Measurements from ENCODE around the gene NEUROD4. TPM values are rescaled to one million over a fixed set of nuclear protein-coding genes. Genes with fewer than 3 reads are reported as not detected.

The NEUROD4 gene
- total RNA-seq, 4 donors from 2014 or later: not detected

DNA sequence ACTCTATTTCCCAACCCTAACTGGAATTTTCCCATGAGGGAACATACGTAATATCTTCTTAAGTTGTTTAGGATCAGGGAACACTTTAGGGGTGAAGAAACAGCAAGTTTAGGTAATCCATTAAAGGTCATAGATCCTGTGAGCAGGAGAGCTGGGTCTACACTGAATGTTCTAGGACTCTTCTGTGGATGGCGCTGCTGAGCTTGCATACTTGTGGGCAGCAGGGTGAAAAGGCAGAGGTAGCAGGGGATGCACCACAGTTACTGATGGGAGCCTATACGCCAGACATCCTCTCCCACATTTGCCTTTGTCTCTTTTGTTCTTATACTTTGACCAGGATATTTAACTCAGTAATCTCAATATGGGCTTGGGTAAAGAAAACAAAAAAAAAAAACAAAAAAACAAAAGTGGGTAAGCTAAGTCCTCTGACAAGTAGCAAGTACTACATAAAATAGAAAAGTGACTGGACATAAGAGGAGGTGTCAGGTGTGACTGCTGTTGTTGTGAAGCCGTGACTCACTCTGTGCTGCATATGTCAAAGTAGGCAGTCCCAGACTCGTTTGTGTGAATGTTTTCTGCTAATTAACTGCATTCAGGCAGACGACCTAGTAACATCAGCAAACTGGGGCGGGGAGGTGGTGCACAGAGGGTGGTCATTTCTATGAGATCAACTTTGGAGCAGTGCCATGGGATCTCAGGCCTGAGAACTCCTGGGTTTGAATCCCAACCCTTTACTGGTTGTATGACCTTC lies 31.6 kb downstream of the NEUROD4 start:
- no peak overlapping the region for H3K4me3 ChIP-seq
- no peaks in the 10 kb centered on the region for H3K27me3 ChIP-seq
- H3K9me3 ChIP-seq: no peaks in the 10 kb centered on the region
- H3K27ac ChIP-seq: no peak overlapping the region
- DNase-seq: no peak
- no peaks in the 10 kb centered on the region for H3K36me3 ChIP-seq
- TF ChIP-seq CTCF (IDR thresholded peaks at IDR 0.05): no peak
- TF ChIP-seq POLR2A (IDR thresholded peaks at IDR 0.05): no peak
- H3K4me1 ChIP-seq: no peaks in the 10 kb centered on the region

GRCh38 chr12:55057481-55057880 lies 37.7 kb downstream of the NEUROD4 start:
- H3K4me1 ChIP-seq: no peaks in the 10 kb centered on the region
- no peak for DNase-seq
- no peaks in the 10 kb centered on the region for H3K27me3 ChIP-seq
- TF ChIP-seq CTCF (IDR thresholded peaks at IDR 0.05): no peak
- TF ChIP-seq POLR2A (IDR thresholded peaks at IDR 0.05): no peak
- H3K9me3 ChIP-seq: no peaks in the 10 kb centered on the region
- H3K36me3 ChIP-seq: no peaks in the 10 kb centered on the region
- no peak overlapping the region for H3K4me3 ChIP-seq
- no peak overlapping the region for H3K27ac ChIP-seq

GRCh38 chr12:55058082-55058481 lies 38.3 kb downstream of the NEUROD4 start:
- Histone ChIP-seq H3K4me3 (no peak overlapping the region), H3K4me1 (no peaks in the 10 kb centered on the region), H3K36me3 (no peaks in the 10 kb centered on the region), H3K27me3 (no peaks in the 10 kb centered on the region), H3K9me3 (no peaks in the 10 kb centered on the region), H3K27ac (no peak overlapping the region)
- TF ChIP-seq CTCF (IDR thresholded peaks at IDR 0.05) (no peak), POLR2A (IDR thresholded peaks at IDR 0.05) (no peak)
- no peak for DNase-seq

DNA sequence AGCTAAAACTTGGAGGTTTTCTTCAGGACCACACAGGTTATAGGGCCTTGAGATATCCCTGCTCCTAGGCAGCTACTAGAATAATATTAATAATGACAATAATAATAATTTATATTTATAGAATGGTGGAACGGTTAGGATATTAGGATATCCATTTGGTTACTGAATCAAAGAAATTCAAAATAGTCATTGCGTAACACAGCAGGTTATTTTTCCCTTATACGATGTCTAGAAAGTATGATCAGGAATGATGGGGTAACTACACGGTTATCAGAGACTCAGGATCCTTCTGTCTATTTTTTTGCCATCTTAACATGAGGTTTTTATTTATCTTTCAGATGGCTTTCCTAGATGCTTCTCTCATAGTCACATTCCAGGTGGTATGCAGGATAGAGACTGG lies 39.0 kb downstream of the NEUROD4 start:
- Histone ChIP-seq H3K27me3 (no peaks in the 10 kb centered on the region), H3K4me1 (no peaks in the 10 kb centered on the region), H3K27ac (no peak overlapping the region), H3K9me3 (no peaks in the 10 kb centered on the region), H3K4me3 (no peak overlapping the region), H3K36me3 (no peaks in the 10 kb centered on the region)
- TF ChIP-seq POLR2A (IDR thresholded peaks at IDR 0.05) (no peak), CTCF (IDR thresholded peaks at IDR 0.05) (no peak)
- no peak for DNase-seq

- DNase-seq: no peak
- H3K9me3 ChIP-seq: no peaks in the 10 kb centered on the region
- H3K36me3 ChIP-seq: no peaks in the 10 kb centered on the region
- H3K27me3 ChIP-seq: no peaks in the 10 kb centered on the region
- H3K27ac ChIP-seq: no peak overlapping the region
- no peak overlapping the region for H3K4me3 ChIP-seq
- no peaks in the 10 kb centered on the region for H3K4me1 ChIP-seq
- no peak for TF ChIP-seq POLR2A (IDR thresholded peaks at IDR 0.05)
- no peak for TF ChIP-seq CTCF (IDR thresholded peaks at IDR 0.05)
Measured at GRCh38 chr12:55060470-55060869, 40.7 kb downstream of the NEUROD4 start.
